Natural killer cell (primary cell): ENCODE results near the gene NKAIN4. TPM values are rescaled to one million over a fixed set of nuclear protein-coding genes. Genes with fewer than 3 reads are reported as not detected.

ENCODE experiments used
- ATAC-seq, 3 donors: fragments of 150-1000 bp in 2 of 3; fragments of 200-7000 bp in 1 of 3; cut with Tn5 transposase; 1 replicate in 1 of 3; 2 replicates in 2 of 3; pipeline ENCODE4 v1.10.0; 2021; ENCODE audit warnings: mild to moderate bottlenecking in 2 of 3, moderate library complexity in 2 of 3
- DNase-seq, 2 donors: peaks; one replicate each; pipeline versions ENCODE4 v3.0.0 to v3.0.0-alpha.2; 2013 to 2021; ENCODE audit warnings: mixed read lengths in 1 of 2
- H3K27ac ChIP-seq: one replicate; pipeline ENCODE4 v1.5.1; 2013; ENCODE audit warnings: mild to moderate bottlenecking, low read length
- H3K27me3 ChIP-seq: one replicate; pipeline ENCODE4 v1.6.1; 2013; ENCODE audit warnings: low read length; ENCODE audit not compliant: control insufficient read depth, insufficient read depth
- H3K36me3 ChIP-seq: one replicate; pipeline ENCODE4 v1.6.1; 2013; ENCODE audit warnings: low read length; ENCODE audit not compliant: control insufficient read depth, insufficient read depth
- H3K4me1 ChIP-seq: one replicate; pipeline ENCODE4 v1.6.1; 2013; ENCODE audit warnings: low read length; ENCODE audit not compliant: control insufficient read depth, insufficient read depth
- H3K4me3 ChIP-seq: one replicate; pipeline ENCODE4 v1.5.1; 2013; ENCODE audit warnings: low read length
- H3K9me3 ChIP-seq: one replicate; pipeline ENCODE4 v1.6.1; 2013; ENCODE audit warnings: low read length; ENCODE audit not compliant: control insufficient read depth, insufficient read depth
- H3K27ac Mint-ChIP-seq, 2 donors: one replicate each; pipeline ENCODE4 v1.8.0; 2022; ENCODE audit warnings: mild to moderate bottlenecking in 2 of 2, mixed read lengths in 2 of 2, moderate library complexity in 1 of 2
- H3K27me3 Mint-ChIP-seq, 2 donors: one replicate each; pipeline ENCODE4 v1.8.0; 2022; ENCODE audit warnings: low read depth in 2 of 2, mixed read lengths in 2 of 2
- H3K36me3 Mint-ChIP-seq: one replicate; pipeline ENCODE4 v1.8.0; 2022; ENCODE audit warnings: mixed read lengths
- H3K4me1 Mint-ChIP-seq, 2 donors: one replicate each; pipeline ENCODE4 v1.8.0; 2022; ENCODE audit warnings: mixed read lengths in 2 of 2
- H3K4me3 Mint-ChIP-seq: one replicate; pipeline ENCODE4 v1.8.0; 2022; ENCODE audit warnings: mild to moderate bottlenecking, moderate library complexity, mixed read lengths
- H3K9me3 Mint-ChIP-seq, 2 donors: one replicate each; pipeline ENCODE4 v1.8.0; 2022; ENCODE audit warnings: mixed read lengths in 2 of 2
- CTCF ChIP-seq: fragments of 200-600 bp; IDR thresholded peaks from one replicate; pipeline ENCODE4 v1.8.0; 2022; ENCODE audit warnings: antibody characterized with exemption
- WGBS: methylation state at CpG from one replicate; pipeline ENCODE4 v1.1.7; 2013; ENCODE audit warnings: missing lambda C conversion rate; ENCODE audit not compliant: insufficient coverage; 5-methylcytosine and 5-hydroxymethylcytosine counted together
- intact Hi-C: fragments of 100-400 bp; cut with micrococcal nuclease; formaldehyde crosslinking; loops from one replicate; pipeline ENCODE4 v1.14.2; 2022
- total RNA-seq, 4 donors: library from RNA; stranded (reverse); fragments of 120-200 nt in 1 of 4; gene quantifications; one replicate each; pipeline versions ENCODE4 v1.2.3 to v1.2.4, GENCODE V29; 2013 to 2022

NKAIN4 gene
- total RNA-seq, 3 donors from 2014 or later (not counting 1 experiment from before 2014, with no cell fraction given) = not detected

- Mint-ChIP-seq H3K9me3 (no peaks in the 10 kb centered on the region), H3K4me3 (no peak overlapping the region), H3K36me3 (no peaks in the 10 kb centered on the region), H3K27ac (no peak overlapping the region), H3K27me3 (peaks cover 0 to 4% of the 10 kb centered on the region in 2 donors), H3K4me1 (no peaks in the 10 kb centered on the region)
- intact Hi-C loops = no loop called here
- H3K27me3 ChIP-seq = no peaks in the 10 kb centered on the region
- DNase-seq (no peak), ATAC-seq (no peak)
- H3K4me1 ChIP-seq = peaks cover 5% of the 10 kb centered on the region
- H3K36me3 ChIP-seq = peaks cover 4% of the 10 kb centered on the region
- no peak overlapping the region for H3K4me3 ChIP-seq
- TF ChIP-seq CTCF = no peak
- H3K9me3 ChIP-seq = no peaks in the 10 kb centered on the region
- H3K27ac ChIP-seq = no peak overlapping the region
- WGBS = 90% methylated on average over 10 of the region's 10 CpGs
These were observed 37.5 kb upstream of the NKAIN4 start for GRCh38 chr20:63291811-63292210.

DNA sequence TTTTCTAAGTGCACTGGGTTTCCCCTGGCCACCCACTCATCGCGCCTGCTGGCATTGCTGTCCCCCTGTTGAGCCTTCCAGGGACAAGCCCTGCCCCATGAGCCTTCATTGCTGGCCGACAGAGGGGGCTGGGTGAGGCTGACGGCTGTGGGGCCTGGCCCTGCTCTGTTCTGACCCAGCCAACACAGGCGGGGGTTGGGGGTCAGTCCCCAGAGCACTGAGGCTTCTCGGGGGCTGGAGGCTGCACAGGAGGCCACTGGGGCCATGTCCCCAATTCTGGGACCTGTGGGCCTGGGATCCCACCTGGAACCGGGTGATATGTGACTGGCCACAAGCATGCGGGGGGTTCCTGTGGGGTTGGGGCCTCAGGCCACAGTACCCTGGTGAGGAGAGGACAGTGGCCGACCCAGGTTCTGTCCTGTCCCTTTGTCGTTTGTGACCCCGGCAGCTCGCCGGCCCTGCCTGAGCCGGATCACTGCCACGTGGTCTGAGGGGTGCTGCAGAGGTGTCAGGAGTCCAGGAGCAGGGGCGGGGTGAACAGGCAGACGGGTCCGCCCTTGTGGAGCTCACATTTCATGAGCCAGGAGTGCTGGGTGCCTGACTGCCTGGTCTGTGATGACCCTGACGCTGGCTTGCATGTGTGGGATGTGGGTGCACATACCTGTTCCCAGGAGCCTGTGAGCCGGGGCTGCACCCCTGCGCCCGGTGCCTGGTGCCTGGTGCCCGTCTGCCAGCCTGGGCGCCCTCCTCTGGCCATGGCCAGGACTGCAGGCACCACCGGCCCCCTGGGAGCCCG, 36.6 kb upstream of the NKAIN4 start:
- no peaks in the 10 kb centered on the region for H3K4me1 Mint-ChIP-seq
- Histone ChIP-seq H3K4me3 (no peak overlapping the region), H3K4me1 (peaks cover 5% of the 10 kb centered on the region), H3K36me3 (peaks cover 8% of the 10 kb centered on the region), H3K9me3 (no peaks in the 10 kb centered on the region), H3K27me3 (no peaks in the 10 kb centered on the region), H3K27ac (no peak overlapping the region)
- TF ChIP-seq CTCF = peak; percentile 58
- H3K4me3 Mint-ChIP-seq = no peak overlapping the region
- peak; percentile 59 to 72 for DNase-seq
- peak; percentile 56 to 74 (median 71) for ATAC-seq
- no peaks in the 10 kb centered on the region for H3K36me3 Mint-ChIP-seq
- WGBS = 60% methylated on average over 26 of the region's 26 CpGs
- no peak overlapping the region for H3K27ac Mint-ChIP-seq
- peaks cover 0 to 4% of the 10 kb centered on the region in 2 donors for H3K27me3 Mint-ChIP-seq
- intact Hi-C loops = no loop called here
- no peaks in the 10 kb centered on the region for H3K9me3 Mint-ChIP-seq

- peaks cover 10% of the 10 kb centered on the region for H3K36me3 ChIP-seq
- H3K27ac ChIP-seq = no peak overlapping the region
- no peaks in the 10 kb centered on the region for H3K4me1 ChIP-seq
- no peak for TF ChIP-seq CTCF
- no peaks in the 10 kb centered on the region for H3K27me3 ChIP-seq
- intact Hi-C loops = no loop called here
- H3K4me3 ChIP-seq = no peak overlapping the region
- Mint-ChIP-seq H3K9me3 (no peaks in the 10 kb centered on the region), H3K27ac (no peak overlapping the region), H3K36me3 (no peaks in the 10 kb centered on the region), H3K27me3 (peaks cover 0 to 1% of the 10 kb centered on the region in 2 donors), H3K4me1 (no peaks in the 10 kb centered on the region), H3K4me3 (no peak overlapping the region)
- no peaks in the 10 kb centered on the region for H3K9me3 ChIP-seq
- ATAC-seq (no peak), DNase-seq (no peak)
- WGBS = 94% methylated on average over 17 of the region's 17 CpGs
These were observed 35.9 kb upstream of the NKAIN4 start for GRCh38 chr20:63290136-63290676.
